HUDEP-2 (cell line): ENCODE data around the gene HHIPL1.

ENCODE experiments used
- DNase-seq, 76 experiments: peaks; one replicate each; lab custom pipeline; 2025; ENCODE audit not compliant: unreplicated experiment in 76 of 76; lab: John Stamatoyannopoulos, UW

Gene HHIPL1

GRCh38 chr14:99707420-99707819 is 62.5 kb downstream of the HHIPL1 start:
- DNase-seq, result no peak

DNA sequence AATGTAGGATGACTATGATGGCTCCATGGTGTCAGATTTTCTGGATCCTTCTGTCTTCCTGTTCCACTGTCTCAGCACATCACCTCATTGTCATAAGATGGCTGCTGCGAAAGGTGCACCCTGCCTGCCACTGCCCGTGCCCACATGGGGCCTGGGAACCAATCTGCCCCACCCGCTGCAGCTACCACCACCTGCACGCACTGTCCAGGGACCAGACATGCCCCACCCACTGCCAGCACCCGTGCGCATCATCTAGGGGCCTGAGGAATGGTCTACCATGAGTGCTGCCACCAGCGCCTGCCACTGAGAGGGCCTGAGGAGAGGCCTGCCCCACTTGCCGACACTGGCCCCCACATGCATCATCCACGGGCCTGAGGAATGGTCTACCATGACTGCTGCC is 63.0 kb downstream of the HHIPL1 start:
- DNase-seq, result no peak

DNA sequence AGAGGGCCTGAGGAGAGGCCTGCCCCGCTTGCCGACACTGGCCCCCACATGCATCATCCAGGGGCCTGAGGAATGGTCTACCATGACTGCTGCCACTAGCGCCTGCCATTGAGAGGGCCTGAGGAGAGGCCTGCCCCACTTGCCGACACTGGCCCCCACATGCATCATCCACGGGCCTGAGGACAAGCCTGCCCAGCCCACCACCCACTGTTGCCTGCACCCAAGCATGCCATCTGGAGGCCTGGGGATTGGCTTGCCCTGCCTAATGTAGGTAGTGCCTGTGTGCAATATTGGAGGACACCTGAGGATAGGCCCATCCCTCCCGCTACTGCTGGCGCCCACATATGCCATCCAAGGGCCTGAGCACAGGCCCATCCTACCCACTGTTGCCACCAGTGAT is 63.5 kb downstream of the HHIPL1 start:
- DNase-seq, result no peak

- no peak for DNase-seq
Observed at GRCh38 chr14:99713972-99714371, 69.0 kb downstream of the HHIPL1 start.

DNA sequence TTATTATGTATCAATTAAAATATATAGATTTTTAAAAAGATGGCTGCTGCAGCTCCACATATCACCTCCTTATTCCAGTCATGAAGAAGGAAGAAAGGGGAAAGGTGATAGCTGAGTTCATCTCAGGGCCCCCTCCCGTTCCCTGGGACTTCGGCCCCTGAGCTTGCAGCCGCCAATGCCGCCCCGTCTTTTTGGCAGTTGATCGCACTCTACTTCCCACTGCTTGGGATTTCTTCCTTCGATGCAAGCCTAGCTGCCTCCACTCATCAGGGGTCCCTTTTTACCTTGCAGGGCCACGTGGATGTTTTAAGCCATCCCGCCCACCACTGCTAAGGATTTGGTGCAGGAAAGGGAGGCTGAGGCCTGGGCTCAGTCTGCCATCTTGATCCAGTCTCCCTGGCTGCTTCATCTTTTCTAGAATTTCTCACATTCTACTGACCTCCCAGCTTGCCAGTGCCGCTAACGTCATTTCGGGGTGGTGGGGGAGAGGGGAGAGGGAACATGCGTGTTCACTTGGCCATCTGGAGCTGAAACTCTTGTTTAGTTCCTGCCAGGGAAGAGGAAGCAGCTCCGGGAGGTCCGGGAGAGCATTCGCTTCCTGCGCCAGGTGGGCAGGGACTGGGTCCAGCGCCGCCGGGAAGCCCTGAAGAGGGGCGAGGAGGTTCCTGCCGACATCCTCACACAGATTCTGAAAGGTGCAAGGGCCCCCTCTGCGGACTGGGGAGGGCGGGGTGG is 70.5 kb downstream of the HHIPL1 start:
- no peak for DNase-seq

- no peak for DNase-seq
Observed at GRCh38 chr14:99716091-99716849, 71.3 kb downstream of the HHIPL1 start.

- DNase-seq, result no peak
Observed at GRCh38 chr14:99716850-99717681, 72.1 kb downstream of the HHIPL1 start.

DNA sequence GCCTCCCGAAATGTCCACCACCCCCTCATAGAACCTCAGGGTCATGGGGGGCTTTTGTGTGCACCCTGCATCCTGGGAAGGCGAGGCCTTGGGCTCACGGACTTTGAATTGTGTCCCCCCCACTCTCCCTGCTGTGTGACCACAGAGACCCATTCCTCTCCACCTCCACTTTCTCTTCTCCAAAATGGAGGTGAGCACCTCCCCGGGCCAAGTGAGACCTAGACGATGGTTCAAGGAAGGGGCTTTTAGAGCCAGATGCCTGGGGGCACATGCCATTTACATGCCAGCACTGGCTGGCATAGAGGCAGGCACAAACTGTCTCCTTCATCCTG is 72.7 kb downstream of the HHIPL1 start:
- no peak for DNase-seq

GRCh38 chr14:99718031-99718810 is 73.3 kb downstream of the HHIPL1 start:
- DNase-seq, result no peak

GRCh38 chr14:99718811-99719192 is 73.9 kb downstream of the HHIPL1 start:
- no peak for DNase-seq

GRCh38 chr14:99720941-99721791 is 76.2 kb downstream of the HHIPL1 start:
- no peak for DNase-seq

DNA sequence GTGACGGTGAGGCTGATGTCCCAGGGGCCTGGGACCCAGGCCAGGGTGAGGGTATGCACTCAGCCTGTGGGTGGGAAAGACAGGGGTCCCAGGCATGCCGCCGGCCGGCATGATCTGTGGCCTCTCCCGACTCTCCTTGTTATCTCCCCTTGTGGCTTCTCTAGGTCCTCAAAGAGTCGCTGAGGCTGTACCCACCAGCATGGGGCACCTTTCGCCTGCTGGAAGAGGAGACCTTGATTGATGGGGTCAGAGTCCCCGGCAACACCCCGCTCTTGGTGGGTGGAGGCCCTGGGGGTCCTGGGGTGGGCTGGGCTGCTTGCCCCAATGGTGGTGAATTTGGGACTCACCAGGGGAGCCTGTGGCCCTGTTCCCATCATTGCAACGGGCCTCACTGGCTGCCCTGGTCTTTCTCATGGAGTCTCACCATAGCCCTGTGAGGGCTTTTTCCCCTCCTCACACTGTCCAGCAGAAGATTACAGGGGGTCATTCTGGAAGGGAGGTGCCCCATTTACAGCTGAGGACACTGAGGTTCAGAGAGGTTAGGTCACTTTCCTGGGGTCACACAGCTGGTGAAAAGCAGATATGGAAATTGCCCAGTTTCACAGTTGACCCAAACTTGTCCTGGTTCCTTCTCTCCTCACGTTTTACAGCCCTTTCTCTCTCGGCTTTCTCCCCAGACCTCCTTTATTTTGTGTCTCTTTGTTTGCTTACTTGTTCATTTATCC is 77.0 kb downstream of the HHIPL1 start:
- no peak for DNase-seq

GRCh38 chr14:99722741-99723140 is 77.8 kb downstream of the HHIPL1 start:
- no peak for DNase-seq

GRCh38 chr14:99724196-99724891 is 79.4 kb downstream of the HHIPL1 start:
- no peak for DNase-seq

DNA sequence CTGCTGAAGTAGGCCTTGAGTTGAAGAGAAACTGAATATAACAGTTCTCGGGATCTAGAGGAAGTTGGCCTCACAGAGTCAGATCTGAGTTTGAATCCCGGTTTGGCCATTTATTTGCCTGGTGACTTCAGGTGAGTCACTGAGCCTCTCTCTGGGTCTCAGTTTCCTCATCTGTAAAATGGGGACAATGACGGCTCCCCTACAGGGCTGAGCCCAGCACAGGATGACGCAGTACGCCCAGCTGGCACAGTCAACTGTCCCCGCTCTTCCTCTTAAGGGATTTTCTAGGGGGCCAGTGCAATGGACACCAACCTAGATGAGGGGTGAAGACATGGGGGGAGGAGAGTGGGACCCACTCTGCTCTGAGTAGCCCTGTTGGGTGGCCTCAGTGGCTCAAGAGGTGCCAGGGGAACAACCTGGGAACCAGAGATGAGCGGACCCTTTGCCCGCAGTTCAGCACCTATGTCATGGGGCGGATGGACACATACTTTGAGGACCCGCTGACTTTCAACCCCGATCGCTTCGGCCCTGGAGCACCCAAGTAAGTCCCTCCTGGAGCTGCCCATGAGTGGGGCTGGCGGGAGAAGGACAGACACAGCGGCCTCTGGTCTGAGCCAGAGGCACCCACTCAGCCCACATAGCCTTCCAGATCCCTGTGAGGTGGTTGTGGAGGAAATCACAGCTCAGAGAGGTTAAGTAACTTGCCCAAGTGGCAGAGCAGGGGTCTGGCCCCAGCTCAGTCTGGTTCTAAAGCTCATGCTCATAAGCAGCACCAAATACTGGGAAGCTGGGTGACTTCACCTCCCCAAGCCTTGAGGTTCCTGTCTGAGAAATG is 80.2 kb downstream of the HHIPL1 start:
- DNase-seq, result no peak

DNA sequence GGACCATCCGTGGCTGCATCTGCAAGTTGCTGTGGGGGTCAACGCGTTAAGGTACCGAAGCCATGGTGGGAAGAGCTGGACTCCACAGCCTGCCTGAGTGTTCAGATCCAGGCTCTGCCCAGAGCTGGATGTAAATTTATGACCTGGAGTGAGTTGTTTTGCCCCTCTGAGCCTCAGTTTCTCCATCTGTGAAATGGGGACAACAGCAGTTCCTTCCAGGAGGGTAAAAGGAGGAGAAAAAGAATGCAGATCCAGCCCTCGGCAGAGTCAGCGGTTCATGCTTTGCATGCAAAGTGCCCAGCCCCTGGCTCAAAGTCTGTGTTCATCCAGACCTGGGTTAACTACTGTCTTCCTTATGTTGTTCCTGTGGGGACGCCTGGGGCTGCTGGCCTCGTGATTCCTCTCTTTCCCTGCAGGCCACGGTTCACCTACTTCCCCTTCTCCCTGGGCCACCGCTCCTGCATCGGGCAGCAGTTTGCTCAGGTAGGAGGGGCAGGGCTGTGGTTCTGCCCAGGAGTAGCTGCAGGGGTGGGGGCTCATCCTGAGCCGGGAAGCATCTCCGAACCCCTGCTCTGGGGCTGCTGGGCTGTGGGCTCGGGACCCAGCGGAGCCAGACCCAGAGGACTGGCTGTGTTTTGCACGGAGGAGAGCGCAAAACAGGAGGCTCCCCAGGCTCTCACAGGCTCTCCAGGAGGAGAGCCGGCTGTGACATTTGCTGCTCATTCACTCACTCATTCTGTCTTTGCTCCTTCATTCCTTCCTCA is 81.0 kb downstream of the HHIPL1 start:
- DNase-seq, result no peak

DNA sequence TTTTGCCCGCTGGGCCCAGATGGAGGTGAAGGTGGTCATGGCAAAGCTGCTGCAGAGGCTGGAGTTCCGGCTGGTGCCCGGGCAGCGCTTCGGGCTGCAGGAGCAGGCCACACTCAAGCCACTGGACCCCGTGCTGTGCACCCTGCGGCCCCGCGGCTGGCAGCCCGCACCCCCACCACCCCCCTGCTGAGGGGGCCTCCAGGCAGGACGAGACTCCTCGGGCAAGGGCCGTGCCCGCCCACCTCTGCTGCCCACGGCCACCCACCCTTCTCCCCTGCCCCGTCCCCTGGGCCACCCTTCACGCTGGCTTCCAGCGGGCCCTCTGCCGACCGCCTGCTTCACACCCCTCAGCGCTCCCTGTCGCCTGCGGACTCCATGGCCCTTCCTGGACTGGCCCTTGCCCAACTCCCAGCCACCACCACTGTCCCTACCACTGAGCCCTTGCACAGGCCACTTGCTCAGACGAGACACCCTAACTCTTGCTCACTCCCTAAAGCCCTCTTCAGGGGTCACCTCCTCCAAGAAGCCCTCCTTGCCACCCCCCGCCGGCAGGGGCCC is 81.7 kb downstream of the HHIPL1 start:
- DNase-seq, result no peak
